Duodenal mucosa (tissue), 2 donors: ENCODE data around the gene TCF7L1.
"Not testable (repeated sequence)": the region's sequence is repeated elsewhere in the genome, so short reads cannot be mapped to it uniquely, and the experiment has no call there.

Experiments
- H3K27ac ChIP-seq: one replicate; pipeline ENCODE4 v1.7.0; 2013; ENCODE audit warnings: low read depth, low read length
- H3K27me3 ChIP-seq, 2 donors: one replicate each; pipeline ENCODE4 v1.7.0; 2013; ENCODE audit warnings: low read length in 2 of 2, control low read depth in 1 of 2; ENCODE audit not compliant: insufficient read depth in 2 of 2, control insufficient read depth in 1 of 2
- H3K36me3 ChIP-seq, 2 donors: one replicate each; pipeline ENCODE4 v1.7.0; 2013; ENCODE audit warnings: low read length in 2 of 2, control low read depth in 1 of 2; ENCODE audit not compliant: insufficient read depth in 2 of 2, control insufficient read depth in 1 of 2
- H3K4me1 ChIP-seq, 2 donors: one replicate each; pipeline ENCODE4 v1.7.0; 2013; ENCODE audit warnings: low read length in 2 of 2, control low read depth in 1 of 2; ENCODE audit not compliant: insufficient read depth in 2 of 2, control insufficient read depth in 1 of 2
- H3K4me3 ChIP-seq, 2 donors: one replicate each; pipeline ENCODE4 v1.7.0; 2013; ENCODE audit warnings: low read length in 2 of 2, low read depth in 1 of 2
- H3K9ac ChIP-seq, 2 donors: one replicate each; pipeline ENCODE4 v1.7.0; 2013; ENCODE audit warnings: low read length in 2 of 2, low read depth in 1 of 2
- H3K9me3 ChIP-seq, 2 donors: one replicate each; pipeline ENCODE4 v1.7.0; 2013; ENCODE audit warnings: low read length in 2 of 2, control low read depth in 1 of 2; ENCODE audit not compliant: control insufficient read depth in 1 of 2

TCF7L1 gene

DNA sequence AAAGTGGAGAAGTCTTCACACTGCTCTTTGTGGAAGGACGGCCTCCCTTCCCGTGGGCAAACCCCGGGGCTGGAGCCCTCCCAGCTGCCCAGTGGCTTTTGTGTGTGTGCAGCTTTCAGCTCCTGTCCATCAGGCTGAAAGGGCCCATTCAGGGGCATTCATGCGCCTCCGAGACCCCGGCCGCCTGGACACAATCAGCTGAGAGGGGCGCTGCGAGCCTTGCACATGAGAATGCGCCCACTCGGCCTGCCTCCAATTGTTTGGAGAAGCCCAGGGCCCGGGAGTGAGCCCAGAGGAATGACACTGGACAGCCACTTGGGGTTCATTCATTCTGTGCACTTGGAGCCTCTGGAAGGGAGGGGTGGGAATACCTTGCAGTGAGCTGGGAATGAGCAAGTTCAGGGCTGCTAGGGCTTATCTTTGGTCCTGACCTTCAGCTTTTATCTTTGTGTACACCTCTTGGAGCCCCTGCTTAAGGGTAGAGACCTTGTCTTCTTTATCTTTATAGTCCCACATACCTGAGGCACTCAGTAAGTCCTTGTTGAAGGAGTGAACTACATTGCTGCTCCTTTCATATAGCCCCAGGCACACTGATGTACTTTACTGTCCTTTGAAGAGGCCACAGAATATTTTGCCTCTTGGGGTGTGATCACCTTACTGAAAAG, 56.5 kb downstream of the TCF7L1 start:
- no peak overlapping the region for H3K4me3 ChIP-seq
- no peak overlapping the region for H3K9ac ChIP-seq
- no peaks in the 10 kb centered on the region for H3K36me3 ChIP-seq
- H3K4me1 ChIP-seq = no peaks in the 10 kb centered on the region
- no peak overlapping the region for H3K27ac ChIP-seq
- no peaks in the 10 kb centered on the region for H3K27me3 ChIP-seq
- H3K9me3 ChIP-seq = no peaks in the 10 kb centered on the region

- Histone ChIP-seq H3K9me3 (no peaks in the 10 kb centered on the region), H3K27ac (no peak overlapping the region), H3K4me1 (no peaks in the 10 kb centered on the region), H3K27me3 (no peaks in the 10 kb centered on the region), H3K9ac (no peak overlapping the region), H3K4me3 (no peak overlapping the region), H3K36me3 (no peaks in the 10 kb centered on the region)
Observed at GRCh38 chr2:85191157-85191556, 58.0 kb downstream of the TCF7L1 start.

GRCh38 chr2:85194780-85195480, 61.7 kb downstream of the TCF7L1 start:
- Histone ChIP-seq H3K27ac (no peak overlapping the region), H3K27me3 (no peaks in the 10 kb centered on the region), H3K4me3 (no peak overlapping the region), H3K9ac (no peak overlapping the region), H3K4me1 (no peaks in the 10 kb centered on the region), H3K9me3 (no peaks in the 10 kb centered on the region), H3K36me3 (no peaks in the 10 kb centered on the region)

DNA sequence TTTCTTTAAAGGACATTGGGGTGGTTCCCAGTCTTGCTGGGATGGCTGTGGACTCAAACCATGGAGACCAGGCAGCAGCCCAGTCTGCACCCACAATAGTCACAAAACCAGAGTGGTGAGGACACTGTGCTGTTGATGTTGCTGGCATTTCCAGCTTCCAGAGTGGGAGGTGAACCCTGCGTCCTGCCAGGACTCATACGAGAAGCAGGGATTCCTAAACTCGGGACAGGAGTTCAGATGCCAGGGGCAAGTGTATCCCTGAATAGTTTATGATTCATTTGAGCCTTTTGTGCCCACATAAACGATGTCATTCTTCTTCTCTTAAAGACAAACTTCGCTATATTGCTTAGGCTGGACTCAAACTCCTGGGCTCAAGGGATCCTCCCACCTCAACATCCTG, 62.8 kb downstream of the TCF7L1 start:
- Histone ChIP-seq H3K4me3 (no peak overlapping the region), H3K27me3 (no peaks in the 10 kb centered on the region), H3K9me3 (no peaks in the 10 kb centered on the region), H3K27ac (no peak overlapping the region), H3K9ac (no peak overlapping the region), H3K4me1 (no peaks in the 10 kb centered on the region), H3K36me3 (no peaks in the 10 kb centered on the region)

GRCh38 chr2:85199698-85200097, 66.5 kb downstream of the TCF7L1 start:
- Histone ChIP-seq H3K9me3 (no peaks in the 10 kb centered on the region), H3K27me3 (no peaks in the 10 kb centered on the region), H3K27ac (no peak overlapping the region), H3K4me3 (no peak overlapping the region), H3K9ac (no peak overlapping the region), H3K4me1 (no peaks in the 10 kb centered on the region), H3K36me3 (no peaks in the 10 kb centered on the region)

DNA sequence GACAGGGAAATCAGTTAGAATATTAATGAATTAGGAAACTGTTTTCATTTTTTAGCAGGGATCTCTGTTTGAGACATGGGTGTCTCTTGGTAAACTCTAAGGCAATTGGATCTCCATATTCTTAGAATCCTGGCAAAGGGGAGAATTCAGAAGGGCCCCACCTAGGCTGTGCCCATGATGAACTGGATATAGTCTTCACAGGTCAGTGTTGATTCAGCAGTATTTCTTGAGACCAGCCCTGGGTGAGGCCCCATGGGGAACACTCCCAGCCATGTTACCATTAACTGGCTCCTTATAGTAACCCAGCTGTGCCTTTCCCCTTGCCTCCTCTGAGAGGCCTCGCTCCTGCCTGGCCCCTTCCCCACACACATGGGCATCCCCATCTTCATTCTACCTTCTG, 76.7 kb downstream of the TCF7L1 start:
- H3K36me3 ChIP-seq = no peaks in the 10 kb centered on the region
- no peak overlapping the region for H3K27ac ChIP-seq
- no peak overlapping the region for H3K4me3 ChIP-seq
- peaks cover 0 to 4% of the 10 kb centered on the region in 2 donors for H3K27me3 ChIP-seq
- no peaks in the 10 kb centered on the region for H3K9me3 ChIP-seq
- H3K4me1 ChIP-seq = no peaks in the 10 kb centered on the region
- H3K9ac ChIP-seq = no peak overlapping the region

DNA sequence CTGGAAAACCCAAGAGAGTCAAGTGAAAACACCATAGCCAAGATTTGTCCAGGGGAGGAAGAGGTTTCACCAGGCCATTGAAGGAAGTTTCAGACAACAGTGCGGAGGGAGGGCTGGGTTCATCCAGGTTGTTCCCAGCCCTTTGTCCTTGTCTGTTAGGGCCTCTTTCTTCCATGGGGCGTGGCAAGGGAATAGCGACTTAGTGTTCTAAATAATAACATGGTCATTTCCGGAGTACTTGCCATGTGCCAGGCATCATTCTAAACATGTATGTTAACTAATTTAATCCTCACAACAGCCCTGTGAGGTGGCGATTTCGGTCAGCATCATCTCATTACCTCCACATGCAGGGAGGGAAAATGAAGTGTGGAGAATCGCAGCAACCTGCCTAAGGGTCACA, 77.3 kb downstream of the TCF7L1 start:
- no peaks in the 10 kb centered on the region for H3K4me1 ChIP-seq
- no peak overlapping the region for H3K4me3 ChIP-seq
- H3K36me3 ChIP-seq = no peaks in the 10 kb centered on the region
- no peak overlapping the region for H3K9ac ChIP-seq
- no peak overlapping the region for H3K27ac ChIP-seq
- peaks cover 0 to 4% of the 10 kb centered on the region in 2 donors for H3K27me3 ChIP-seq
- H3K9me3 ChIP-seq = no peaks in the 10 kb centered on the region

GRCh38 chr2:85211606-85212005, 78.4 kb downstream of the TCF7L1 start:
- H3K27me3 ChIP-seq, H3K4me3 ChIP-seq, H3K36me3 ChIP-seq, H3K9me3 ChIP-seq, H3K27ac ChIP-seq, H3K4me1 ChIP-seq, H3K9ac ChIP-seq: not testable (repeated sequence)

GRCh38 chr2:85212841-85213240, 79.6 kb downstream of the TCF7L1 start:
- Histone ChIP-seq H3K4me1 (no peaks in the 10 kb centered on the region), H3K4me3 (no peak overlapping the region), H3K27ac (no peak overlapping the region), H3K36me3 (no peaks in the 10 kb centered on the region), H3K27me3 (peaks cover 0 to 4% of the 10 kb centered on the region in 2 donors), H3K9ac (no peak overlapping the region), H3K9me3 (no peaks in the 10 kb centered on the region)

GRCh38 chr2:85213404-85213803, 80.2 kb downstream of the TCF7L1 start:
- Histone ChIP-seq H3K27ac (no peak overlapping the region), H3K9ac (no peak overlapping the region), H3K36me3 (no peaks in the 10 kb centered on the region), H3K9me3 (no peaks in the 10 kb centered on the region), H3K4me1 (no peaks in the 10 kb centered on the region), H3K27me3 (peaks cover 0 to 4% of the 10 kb centered on the region in 2 donors), H3K4me3 (no peak overlapping the region)
